Activated T-helper 17 cell treated with anti-CD3 and anti-CD28 coated beads, Interleukin-2, amount 50 U/mL, for 72 hours (primary cell): ENCODE measurements around the gene DKK1. TPM values are rescaled to one million over a fixed set of nuclear protein-coding genes. Genes with fewer than 3 reads are reported as not detected.

ENCODE experiments used
- ATAC-seq: fragments of 150-1000 bp; cut with Tn5 transposase; replicated peaks from 2 replicates; pipeline ENCODE4 v1.10.0; 2021; ENCODE audit warnings: mild to moderate bottlenecking, moderate library complexity
- H3K27ac Mint-ChIP-seq: one replicate; pipeline ENCODE4 v1.8.0; 2022; ENCODE audit warnings: mixed read lengths
- H3K27me3 Mint-ChIP-seq: one replicate; pipeline ENCODE4 v1.8.0; 2022; ENCODE audit warnings: mixed read lengths
- H3K36me3 Mint-ChIP-seq: one replicate; pipeline ENCODE4 v1.8.0; 2022; ENCODE audit warnings: low read depth, mild to moderate bottlenecking, mixed read lengths
- H3K4me1 Mint-ChIP-seq: one replicate; pipeline ENCODE4 v1.8.0; 2022; ENCODE audit warnings: mixed read lengths
- H3K4me3 Mint-ChIP-seq: one replicate; pipeline ENCODE4 v1.8.0; 2022; ENCODE audit warnings: mild to moderate bottlenecking, mixed read lengths
- H3K9me3 Mint-ChIP-seq: one replicate; pipeline ENCODE4 v1.8.0; 2022; ENCODE audit warnings: mixed read lengths
- total RNA-seq, 2 donors: library from RNA; stranded (reverse); gene quantifications; one replicate each; pipeline ENCODE4 v1.2.3, GENCODE V29; 2022

DKK1 gene, protein sequence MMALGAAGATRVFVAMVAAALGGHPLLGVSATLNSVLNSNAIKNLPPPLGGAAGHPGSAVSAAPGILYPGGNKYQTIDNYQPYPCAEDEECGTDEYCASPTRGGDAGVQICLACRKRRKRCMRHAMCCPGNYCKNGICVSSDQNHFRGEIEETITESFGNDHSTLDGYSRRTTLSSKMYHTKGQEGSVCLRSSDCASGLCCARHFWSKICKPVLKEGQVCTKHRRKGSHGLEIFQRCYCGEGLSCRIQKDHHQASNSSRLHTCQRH
- not detected for total RNA-seq

DNA sequence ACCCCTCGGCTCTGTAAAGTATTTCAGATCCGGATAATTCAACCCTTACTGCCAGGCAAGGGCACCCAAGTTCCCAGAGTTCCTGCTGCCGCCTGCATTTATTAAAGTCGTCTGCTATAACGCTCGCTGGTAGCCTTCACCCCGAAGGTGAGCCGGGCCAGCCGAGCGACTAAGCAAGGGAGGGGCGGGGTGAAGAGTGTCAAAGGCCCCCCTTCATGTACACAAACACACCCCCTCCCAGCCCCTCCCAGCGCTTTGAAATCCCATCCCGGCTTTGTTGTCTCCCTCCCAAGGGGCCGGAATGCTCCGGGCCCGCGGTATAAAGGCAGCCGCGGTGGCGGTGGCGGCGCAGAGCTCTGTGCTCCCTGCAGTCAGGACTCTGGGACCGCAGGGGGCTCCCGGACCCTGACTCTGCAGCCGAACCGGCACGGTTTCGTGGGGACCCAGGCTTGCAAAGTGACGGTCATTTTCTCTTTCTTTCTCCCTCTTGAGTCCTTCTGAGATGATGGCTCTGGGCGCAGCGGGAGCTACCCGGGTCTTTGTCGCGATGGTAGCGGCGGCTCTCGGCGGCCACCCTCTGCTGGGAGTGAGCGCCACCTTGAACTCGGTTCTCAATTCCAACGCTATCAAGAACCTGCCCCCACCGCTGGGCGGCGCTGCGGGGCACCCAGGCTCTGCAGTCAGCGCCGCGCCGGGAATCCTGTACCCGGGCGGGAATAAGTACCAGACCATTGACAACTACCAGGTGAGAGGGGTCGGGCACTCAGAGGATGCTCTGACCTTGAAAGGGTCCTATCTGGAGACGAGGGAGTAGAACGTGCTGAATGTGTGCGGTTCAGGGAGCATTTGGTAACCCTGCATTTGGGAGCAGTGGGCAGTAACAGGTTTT lies at the start of gene DKK1:
Gene DKK1, plus strand, starts transcription at position 349 of the 889 bp plus-strand sequence. Its CDS starts 154 bp downstream, at position 503.
- H3K27ac Mint-ChIP-seq = no peak within 1 kb of the TSS

DNA sequence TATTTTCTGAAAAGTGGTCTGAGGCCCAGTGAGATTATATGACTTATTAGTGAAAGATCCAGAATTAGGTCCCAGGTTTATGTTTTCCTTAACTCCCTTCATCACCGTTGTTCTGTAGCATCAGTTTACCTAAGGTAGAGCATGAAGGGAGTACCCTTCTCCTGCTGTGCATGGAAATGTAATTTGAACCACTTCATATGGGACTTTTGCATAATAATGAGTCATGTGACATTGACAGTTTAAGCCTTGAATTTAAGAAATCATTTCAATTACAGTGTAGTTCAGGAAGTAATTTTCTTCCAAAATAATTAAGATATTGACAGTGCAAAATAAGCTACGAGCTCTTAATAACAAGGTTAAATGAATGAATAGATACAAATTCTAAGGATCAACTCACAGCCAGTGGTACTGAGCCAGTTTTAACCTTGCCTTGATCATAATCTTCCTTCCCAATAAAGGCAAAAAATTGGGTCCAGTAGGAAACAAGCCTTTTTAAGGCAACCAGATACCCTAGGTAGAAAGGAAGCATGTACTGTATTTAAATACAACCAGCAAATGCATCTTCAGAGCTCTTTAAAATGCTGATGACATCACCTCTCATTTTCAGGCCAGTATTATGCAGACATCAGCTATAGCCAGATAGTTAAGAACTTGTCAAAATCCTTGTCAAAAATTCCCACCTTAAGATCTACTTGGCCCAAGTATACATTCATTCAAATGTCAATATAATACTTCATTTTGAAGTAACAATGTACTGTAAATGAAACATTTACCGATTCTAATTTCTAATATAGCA lies 48.8 kb upstream of the DKK1 start:
- H3K4me3 Mint-ChIP-seq = no peak overlapping the region
- no peaks in the 10 kb centered on the region for H3K27me3 Mint-ChIP-seq
- no peaks in the 10 kb centered on the region for H3K36me3 Mint-ChIP-seq
- no peak for ATAC-seq
- no peaks in the 10 kb centered on the region for H3K4me1 Mint-ChIP-seq
- H3K9me3 Mint-ChIP-seq = no peaks in the 10 kb centered on the region
- no peak overlapping the region for H3K27ac Mint-ChIP-seq

More for the DNA sequence above, at the start of gene DKK1:
- Mint-ChIP-seq H3K4me1 (peaks cover 9% of the 10 kb centered on the region), H3K27me3 (peaks cover 51% of the 10 kb centered on the region), H3K4me3 (peak within 1 kb of the TSS; percentile 37), H3K36me3 (no peaks in the 10 kb centered on the region), H3K9me3 (peaks cover 3% of the 10 kb centered on the region)
- ATAC-seq = no peak

GRCh38 chr10:52266858-52267257 lies 47.2 kb upstream of the DKK1 start:
- Mint-ChIP-seq H3K36me3 (no peaks in the 10 kb centered on the region), H3K9me3 (no peaks in the 10 kb centered on the region), H3K4me3 (no peak overlapping the region), H3K27ac (no peak overlapping the region), H3K4me1 (no peaks in the 10 kb centered on the region), H3K27me3 (no peaks in the 10 kb centered on the region)
- no peak for ATAC-seq

GRCh38 chr10:52268790-52269189 lies 45.3 kb upstream of the DKK1 start:
- no peaks in the 10 kb centered on the region for H3K36me3 Mint-ChIP-seq
- no peaks in the 10 kb centered on the region for H3K4me1 Mint-ChIP-seq
- no peak overlapping the region for H3K4me3 Mint-ChIP-seq
- H3K27me3 Mint-ChIP-seq = no peaks in the 10 kb centered on the region
- no peak for ATAC-seq
- no peaks in the 10 kb centered on the region for H3K9me3 Mint-ChIP-seq
- no peak overlapping the region for H3K27ac Mint-ChIP-seq

DNA sequence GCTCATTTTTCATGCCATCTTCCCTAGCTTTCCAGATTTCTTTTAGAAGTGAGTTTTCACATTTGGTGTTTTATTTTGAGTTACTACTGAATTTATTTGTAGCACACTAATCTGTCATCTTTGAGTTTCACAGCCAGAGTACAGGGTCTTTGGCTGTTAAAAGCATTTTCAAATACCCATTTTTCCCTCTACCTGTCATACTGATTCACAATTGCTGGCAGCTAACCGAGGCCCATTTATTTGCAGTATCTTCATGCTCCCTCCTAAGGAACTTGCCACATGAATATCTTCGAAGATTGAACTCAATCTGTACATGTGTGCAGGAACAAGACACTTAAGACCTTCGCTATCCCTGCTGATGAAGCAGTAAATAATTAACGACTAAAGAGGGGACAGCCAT lies 44.8 kb upstream of the DKK1 start:
- Mint-ChIP-seq H3K4me3 (no peak overlapping the region), H3K27me3 (no peaks in the 10 kb centered on the region), H3K9me3 (no peaks in the 10 kb centered on the region), H3K4me1 (no peaks in the 10 kb centered on the region), H3K36me3 (no peaks in the 10 kb centered on the region), H3K27ac (no peak overlapping the region)
- no peak for ATAC-seq

DNA sequence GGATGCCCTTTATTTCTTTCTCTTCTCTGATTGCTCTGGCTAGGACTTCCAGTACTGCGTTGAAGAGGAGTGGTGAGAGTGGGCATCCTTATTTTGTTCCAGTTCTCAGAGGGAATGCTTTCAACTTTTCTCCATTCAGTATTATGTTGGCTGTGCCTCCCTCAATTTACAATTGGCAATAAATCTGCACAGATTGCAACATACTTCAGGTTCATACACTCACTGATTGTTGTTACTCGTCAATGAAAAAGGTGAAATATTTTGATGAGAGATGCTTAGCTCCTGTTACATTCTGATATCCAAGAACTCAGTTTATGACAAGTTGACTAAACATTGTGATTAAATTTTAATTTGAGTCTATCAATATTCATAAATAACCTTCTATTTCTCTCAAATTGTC lies 37.9 kb upstream of the DKK1 start:
- no peaks in the 10 kb centered on the region for H3K4me1 Mint-ChIP-seq
- no peak for ATAC-seq

GRCh38 chr10:52276986-52277385 lies 37.1 kb upstream of the DKK1 start:
- H3K27me3 Mint-ChIP-seq = peaks cover 4% of the 10 kb centered on the region
- H3K4me1 Mint-ChIP-seq = no peaks in the 10 kb centered on the region
- H3K4me3 Mint-ChIP-seq = no peak overlapping the region
- no peak for ATAC-seq
- H3K9me3 Mint-ChIP-seq = peaks cover 3% of the 10 kb centered on the region
- H3K36me3 Mint-ChIP-seq = no peaks in the 10 kb centered on the region
- H3K27ac Mint-ChIP-seq = no peak overlapping the region

More for the DNA sequence above, 37.9 kb upstream of the DKK1 start:
- Mint-ChIP-seq H3K4me3 (no peak overlapping the region), H3K27ac (no peak overlapping the region), H3K9me3 (peaks cover 3% of the 10 kb centered on the region), H3K27me3 (peaks cover 4% of the 10 kb centered on the region), H3K36me3 (no peaks in the 10 kb centered on the region)

DNA sequence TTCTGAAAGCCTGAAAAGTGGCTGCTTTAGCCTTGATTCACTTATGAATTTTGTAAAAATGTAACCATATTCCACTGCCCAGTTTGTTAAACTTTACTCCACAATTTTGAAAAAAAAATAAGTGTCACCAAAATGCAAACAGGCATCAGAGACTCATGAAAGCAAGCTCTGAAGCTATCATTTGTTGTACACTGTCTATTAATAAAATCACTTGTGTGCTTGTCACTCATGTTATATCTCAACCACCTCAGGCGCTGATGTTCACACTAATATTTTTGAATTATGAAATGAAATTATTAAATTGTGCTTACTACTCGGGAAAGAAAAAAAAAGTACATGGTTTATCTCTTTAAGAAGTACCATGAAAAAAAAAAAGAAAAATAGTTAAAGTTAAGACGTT lies 34.5 kb upstream of the DKK1 start:
- Mint-ChIP-seq H3K27me3 (peaks cover 4% of the 10 kb centered on the region), H3K36me3 (no peaks in the 10 kb centered on the region), H3K4me3 (no peak overlapping the region), H3K4me1 (no peaks in the 10 kb centered on the region), H3K27ac (no peak overlapping the region), H3K9me3 (peaks cover 3% of the 10 kb centered on the region)
- no peak for ATAC-seq

DNA sequence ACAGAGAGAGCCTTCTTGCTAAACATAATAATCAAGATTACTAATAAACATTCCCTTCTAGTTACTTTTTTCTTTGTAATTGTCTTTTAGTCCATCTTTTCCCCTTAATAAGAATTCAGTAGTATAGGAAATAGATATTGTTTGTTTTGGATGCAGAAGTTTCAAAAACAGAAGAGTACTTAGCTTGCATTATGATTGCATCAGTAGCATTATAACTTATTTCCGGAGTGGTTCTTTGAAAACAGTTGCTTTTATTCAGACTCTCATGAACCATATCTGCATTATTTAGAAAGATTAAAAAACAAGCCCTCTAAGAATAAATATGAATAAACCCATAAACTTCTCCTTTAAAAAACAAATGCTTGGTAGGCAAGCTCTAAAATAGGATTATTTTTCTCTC lies 34.0 kb upstream of the DKK1 start:
- Mint-ChIP-seq H3K4me1 (no peaks in the 10 kb centered on the region), H3K27me3 (peaks cover 4% of the 10 kb centered on the region), H3K36me3 (no peaks in the 10 kb centered on the region), H3K9me3 (peaks cover 3% of the 10 kb centered on the region), H3K4me3 (no peak overlapping the region), H3K27ac (no peak overlapping the region)
- ATAC-seq = no peak

DNA sequence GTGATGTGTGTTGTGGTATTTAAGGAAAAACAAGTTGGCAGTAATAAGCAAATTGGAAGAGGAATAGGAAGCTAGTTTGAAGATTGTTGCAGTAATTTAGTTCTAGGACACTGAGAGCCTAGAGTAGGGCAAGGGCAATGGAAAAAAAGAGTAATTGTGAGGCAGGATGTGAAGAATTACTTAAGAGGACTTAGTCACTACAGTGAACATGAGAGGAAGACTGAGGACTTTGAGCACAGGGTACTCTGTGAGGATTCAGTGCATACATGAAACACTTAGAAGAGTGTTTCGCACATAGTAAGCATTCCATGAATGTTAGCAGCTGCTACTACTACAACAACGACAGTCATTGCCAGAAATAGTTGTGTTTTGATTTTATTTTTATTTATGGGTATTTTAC lies 30.9 kb upstream of the DKK1 start:
- Mint-ChIP-seq H3K4me1 (no peaks in the 10 kb centered on the region), H3K4me3 (no peak overlapping the region), H3K9me3 (no peaks in the 10 kb centered on the region), H3K27ac (no peak overlapping the region), H3K27me3 (no peaks in the 10 kb centered on the region), H3K36me3 (no peaks in the 10 kb centered on the region)
- no peak for ATAC-seq

DNA sequence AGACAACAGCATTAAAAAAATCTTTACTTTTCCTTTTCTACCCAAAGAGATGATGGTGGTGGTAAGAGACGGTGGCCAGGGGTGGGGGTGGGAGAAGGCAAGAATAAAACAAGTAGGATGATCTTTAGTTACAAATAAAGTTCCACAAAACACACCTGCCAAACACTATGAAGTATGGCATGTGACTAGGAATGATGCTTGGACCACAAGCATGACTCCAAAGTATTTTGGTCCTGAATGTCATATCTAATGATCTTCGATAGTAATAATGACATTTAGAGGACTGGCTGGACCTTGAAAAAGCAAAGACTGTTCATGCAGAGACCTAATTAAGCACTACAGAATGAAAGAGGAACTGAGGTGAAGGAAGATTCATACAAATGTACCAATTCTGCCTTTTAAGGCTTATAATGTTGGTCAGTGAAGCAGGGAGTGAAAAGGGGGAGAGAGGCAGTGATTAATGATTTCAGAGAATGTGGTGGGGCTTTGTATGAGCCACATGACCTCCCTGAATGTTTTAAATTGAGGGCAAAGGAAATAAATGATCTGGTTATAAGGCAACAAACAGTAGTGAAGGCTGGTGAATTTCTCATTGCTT lies 29.6 kb upstream of the DKK1 start:
- H3K4me3 Mint-ChIP-seq = no peak overlapping the region
- H3K9me3 Mint-ChIP-seq = no peaks in the 10 kb centered on the region
- no peaks in the 10 kb centered on the region for H3K36me3 Mint-ChIP-seq
- no peaks in the 10 kb centered on the region for H3K27me3 Mint-ChIP-seq
- H3K4me1 Mint-ChIP-seq = no peaks in the 10 kb centered on the region
- H3K27ac Mint-ChIP-seq = no peak overlapping the region
- no peak for ATAC-seq

- no peaks in the 10 kb centered on the region for H3K9me3 Mint-ChIP-seq
- no peak overlapping the region for H3K27ac Mint-ChIP-seq
- H3K27me3 Mint-ChIP-seq = no peaks in the 10 kb centered on the region
- ATAC-seq = no peak
- H3K4me1 Mint-ChIP-seq = no peaks in the 10 kb centered on the region
- H3K4me3 Mint-ChIP-seq = no peak overlapping the region
- no peaks in the 10 kb centered on the region for H3K36me3 Mint-ChIP-seq
These were observed 26.2 kb upstream of the DKK1 start for GRCh38 chr10:52287866-52288265.

- H3K36me3 Mint-ChIP-seq = no peaks in the 10 kb centered on the region
- no peak for ATAC-seq
- H3K4me3 Mint-ChIP-seq = no peak overlapping the region
- H3K27ac Mint-ChIP-seq = no peak overlapping the region
- peaks cover 4% of the 10 kb centered on the region for H3K9me3 Mint-ChIP-seq
- H3K27me3 Mint-ChIP-seq = no peaks in the 10 kb centered on the region
- no peaks in the 10 kb centered on the region for H3K4me1 Mint-ChIP-seq
These were observed 16.3 kb upstream of the DKK1 start for GRCh38 chr10:52297747-52298146.

DNA sequence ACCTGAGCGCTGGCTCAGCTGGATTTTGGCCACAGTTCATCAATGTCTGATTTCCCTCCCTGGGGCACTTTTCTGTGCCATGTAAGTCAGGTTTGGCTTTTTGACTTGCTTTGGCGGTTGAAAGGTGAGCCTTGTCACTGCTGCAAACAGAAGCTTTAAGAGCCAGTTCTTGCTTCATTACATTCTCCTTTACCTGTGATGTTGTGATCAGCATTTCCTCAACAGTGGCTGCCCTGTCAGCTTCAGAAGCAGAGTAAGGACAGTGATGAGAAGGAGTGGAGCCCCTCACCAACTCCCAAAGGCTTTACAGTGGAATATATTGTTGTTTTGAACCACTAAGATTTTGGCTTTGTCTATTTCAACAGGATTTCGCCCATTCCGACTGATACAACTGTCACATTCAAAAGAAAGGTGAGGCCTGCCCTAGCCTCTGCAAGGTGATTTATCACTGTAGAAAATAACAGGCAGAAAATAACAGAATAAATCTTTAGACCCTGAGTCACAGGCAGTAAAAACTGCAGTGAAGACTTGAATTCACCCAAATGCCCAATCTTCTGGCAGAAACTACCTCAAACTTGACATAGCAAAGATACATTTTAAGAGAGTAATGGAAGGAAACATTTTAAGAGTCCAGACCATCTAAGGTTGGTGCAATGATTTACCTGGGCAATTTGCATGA lies 13.3 kb upstream of the DKK1 start:
- H3K36me3 Mint-ChIP-seq = no peaks in the 10 kb centered on the region
- no peaks in the 10 kb centered on the region for H3K4me1 Mint-ChIP-seq
- H3K9me3 Mint-ChIP-seq = peaks cover 4% of the 10 kb centered on the region
- no peak overlapping the region for H3K4me3 Mint-ChIP-seq
- H3K27ac Mint-ChIP-seq = no peak overlapping the region
- no peaks in the 10 kb centered on the region for H3K27me3 Mint-ChIP-seq
- no peak for ATAC-seq
